Iris pigment epithelial cell (primary cell): Measurements from ENCODE around the gene MFF.

Experiments used
- DNase-seq: peaks from one replicate; pipeline ENCODE4 v3.0.0-alpha.2; 2011; ENCODE audit warnings: low read depth

Gene MFF, protein sequence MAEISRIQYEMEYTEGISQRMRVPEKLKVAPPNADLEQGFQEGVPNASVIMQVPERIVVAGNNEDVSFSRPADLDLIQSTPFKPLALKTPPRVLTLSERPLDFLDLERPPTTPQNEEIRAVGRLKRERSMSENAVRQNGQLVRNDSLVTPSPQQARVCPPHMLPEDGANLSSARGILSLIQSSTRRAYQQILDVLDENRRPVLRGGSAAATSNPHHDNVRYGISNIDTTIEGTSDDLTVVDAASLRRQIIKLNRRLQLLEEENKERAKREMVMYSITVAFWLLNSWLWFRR

DNA sequence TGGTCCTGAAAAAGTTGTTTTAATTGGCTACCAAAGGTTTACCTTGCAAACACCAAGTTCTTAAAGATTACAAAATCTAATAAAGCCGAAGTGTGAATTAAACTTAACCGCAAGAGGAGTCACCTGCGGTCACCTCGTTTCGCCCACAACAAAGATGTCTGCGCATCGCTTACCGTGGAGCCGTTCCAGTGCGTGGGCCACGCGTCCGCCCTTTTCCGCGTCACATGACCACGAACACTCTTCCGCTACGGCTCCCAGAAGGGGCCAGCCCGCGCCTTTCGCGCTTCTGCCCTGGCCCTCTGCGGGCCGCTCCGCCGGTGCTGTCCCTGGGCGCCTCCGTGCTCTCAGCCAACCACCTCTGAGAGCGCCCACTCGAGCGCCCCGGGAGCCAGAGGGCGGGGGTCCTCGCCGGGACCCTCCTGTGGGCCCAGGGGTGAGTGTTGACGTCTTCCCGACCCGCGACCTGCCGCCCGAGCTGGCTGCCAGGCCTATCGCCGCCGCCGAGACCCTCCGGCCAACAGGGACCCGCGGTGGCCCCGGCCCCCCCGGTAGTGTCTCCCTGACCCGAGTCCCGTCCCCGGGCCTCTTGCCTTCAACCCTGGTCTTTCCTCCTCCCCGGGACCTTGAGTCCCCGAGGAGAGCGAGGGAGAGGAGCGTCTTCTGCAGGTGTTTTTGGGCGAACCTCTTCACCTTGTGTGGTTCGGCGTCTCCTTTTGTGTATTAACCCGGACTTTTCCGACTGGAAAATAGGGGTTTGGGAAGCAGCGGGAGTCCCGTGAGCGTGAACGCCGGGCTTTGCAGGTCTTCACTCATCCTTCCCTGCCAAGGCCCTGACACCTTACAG lies at the start of gene MFF:
Gene MFF, plus strand, starts transcription at position 257 of the 844 bp plus-strand sequence. CDS start 5,415 bp downstream, outside the sequence.
- peak; percentile 95 for DNase-seq

DNA sequence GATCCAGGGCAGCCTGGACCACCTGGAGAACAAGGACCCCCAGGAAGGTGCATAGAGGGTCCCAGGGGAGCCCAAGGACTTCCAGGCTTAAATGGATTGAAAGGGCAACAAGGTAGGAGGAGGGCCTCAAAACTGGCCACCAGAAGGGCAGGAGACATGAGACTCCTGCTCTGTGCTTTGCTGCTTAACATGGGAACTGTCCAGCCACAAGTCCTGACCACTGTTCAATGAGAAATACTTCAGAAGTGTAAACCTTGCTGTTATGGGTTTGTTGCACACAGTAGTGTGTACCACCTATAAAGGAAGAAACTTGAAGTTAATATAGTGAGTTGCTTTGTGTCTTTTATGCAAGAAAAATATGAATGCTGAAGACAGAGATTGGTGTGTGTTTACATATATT lies 44.2 kb upstream of the MFF start:
- DNase-seq, result peak; percentile 17

DNA sequence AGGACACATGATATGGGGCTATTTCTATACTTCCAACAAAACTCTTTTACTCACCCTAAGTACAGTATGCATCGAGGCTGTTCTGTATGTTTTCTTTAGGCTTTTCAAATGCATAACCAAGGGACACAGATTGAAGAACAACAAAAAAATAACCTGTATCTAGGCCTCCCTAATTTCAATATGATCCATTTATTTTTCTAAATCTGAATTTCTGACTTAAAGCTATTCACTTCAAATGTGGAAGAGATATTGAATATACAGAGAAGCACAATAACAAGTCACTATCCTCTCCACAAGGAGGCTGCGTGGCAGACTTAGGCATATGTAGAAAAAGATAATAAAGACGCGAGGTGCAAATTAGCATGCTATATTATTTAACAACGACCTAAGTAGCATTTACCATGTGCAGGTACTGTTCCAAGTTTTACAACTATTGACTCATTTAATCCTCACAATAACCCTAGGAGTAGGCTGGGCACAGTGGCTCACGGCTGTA lies 39.3 kb upstream of the MFF start:
- no peak for DNase-seq

DNA sequence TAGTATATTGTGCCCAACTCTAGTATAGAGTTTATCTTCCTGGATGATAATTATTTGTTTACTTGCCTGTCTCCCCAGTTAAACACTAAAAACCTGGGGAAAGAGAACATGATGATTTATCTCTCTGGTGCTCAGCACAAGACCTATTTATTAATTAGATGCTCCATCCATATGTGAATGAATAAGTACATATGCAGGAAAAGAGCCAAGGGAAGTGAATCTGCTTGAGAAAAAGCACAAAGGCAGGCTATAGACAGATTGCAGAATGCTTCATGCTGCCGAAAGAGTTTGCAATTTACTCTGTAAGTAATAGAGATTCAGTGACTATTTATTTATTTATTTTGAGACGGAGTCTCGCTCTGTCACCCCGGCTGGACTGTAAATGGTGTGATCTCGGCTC lies 37.3 kb upstream of the MFF start:
- DNase-seq, result no peak

DNA sequence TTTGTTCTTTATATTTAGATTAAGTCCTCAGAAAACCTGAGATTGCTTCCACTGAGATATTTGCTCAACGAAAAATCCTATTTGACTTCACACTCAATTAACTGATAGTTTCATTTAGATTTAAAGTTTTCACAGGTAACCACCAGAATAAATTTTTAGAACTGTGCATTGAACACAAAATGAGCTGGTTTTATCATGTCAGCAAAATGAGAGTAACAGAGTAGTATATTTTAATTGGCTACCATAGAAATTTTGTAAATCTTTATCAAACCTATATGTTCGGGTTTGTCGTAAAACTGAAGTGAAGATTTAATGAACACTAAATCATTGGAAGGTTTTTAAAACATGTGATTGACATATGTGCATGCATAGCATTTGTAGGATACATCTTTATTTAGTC lies 32.7 kb upstream of the MFF start:
- DNase-seq, result no peak

DNA sequence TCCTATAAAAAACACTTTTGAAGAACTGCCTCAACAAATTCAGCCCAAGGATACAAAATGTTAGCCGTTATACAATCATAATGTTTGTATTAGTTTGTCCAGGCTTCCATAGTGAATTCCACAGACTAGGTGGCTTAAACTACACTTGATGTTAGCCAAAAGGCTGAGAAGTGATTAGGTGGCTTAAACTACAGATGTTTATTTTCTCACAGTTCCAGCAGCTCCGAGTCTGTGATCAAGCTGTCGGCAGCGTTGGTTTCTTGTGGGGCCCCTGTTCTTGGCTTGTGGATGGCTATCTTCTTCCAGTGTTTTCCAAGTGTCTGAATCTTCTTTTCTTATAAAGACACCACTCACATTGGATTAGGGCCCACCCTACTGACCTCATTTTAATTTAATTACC lies 31.5 kb upstream of the MFF start:
- DNase-seq, result no peak

DNA sequence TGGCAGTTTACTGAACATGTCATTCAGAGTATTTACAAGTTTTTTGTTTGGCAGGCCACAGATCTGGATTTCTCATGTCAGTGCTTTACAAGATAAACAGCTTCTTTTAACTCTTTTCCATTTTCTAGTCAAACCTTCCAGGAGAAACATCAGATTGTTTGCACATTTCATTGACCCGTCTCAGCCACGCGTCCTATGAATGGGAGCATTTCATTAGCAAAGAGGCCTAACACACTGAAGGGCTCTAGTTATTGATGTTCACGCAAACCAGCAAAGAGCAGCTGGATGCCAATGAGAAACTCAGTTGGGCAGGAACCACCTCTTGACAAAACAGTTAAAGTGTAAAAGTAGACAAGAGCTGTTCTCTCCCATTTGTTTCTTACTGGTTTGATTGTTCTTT lies 29.2 kb upstream of the MFF start:
- DNase-seq, result no peak

DNA sequence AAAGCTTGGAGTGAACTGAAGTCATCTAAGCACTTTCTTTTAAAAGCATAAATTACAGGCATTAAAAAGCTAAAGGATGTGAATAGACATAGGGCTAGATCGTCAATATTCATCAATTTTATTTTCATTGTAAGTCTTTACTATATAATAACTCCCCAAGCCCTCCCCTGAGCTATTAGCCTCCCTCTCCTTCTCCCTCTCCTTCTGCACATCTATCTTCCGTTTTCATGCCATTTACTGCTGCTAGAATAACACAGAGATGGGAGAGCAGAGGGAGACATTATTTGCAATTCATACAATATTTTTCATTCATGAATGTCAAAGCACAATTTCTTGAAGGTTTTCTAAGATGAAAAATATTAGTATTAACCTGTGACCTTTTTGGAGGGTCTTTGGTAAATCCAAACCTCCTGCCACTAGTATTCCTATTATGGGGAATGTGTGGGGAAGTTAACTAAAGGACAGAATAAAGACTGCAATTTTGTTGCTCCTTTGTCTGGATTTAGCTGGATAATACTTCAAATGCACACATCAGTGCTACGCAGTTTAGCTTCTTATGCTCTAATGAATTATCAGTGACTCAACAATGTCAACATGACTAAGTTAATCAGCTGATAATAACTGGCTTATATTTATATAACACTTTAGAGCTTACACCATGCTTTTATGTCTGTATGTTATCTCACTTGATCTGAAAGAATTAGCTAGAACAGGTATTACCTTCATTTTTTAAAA lies 28.2 kb upstream of the MFF start:
- peak; percentile 12 for DNase-seq

DNA sequence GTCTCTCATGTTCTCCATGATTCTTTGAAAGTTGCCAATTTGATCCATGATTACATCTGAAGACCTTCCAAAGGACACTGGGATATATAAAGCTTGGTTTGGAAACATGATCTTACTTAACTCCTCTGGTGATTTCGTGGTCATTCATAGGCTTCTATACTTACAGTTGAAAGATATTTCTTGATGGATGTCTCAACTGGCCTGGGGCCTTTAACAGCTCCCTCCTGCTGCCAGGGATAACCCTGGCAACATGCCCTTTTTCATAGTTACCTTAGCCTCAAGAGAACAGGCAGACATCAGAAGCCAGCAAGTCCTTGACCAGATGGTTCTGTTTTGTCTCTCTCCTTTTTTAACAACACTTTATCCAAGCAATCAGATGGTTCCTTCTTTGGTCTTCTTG lies 23.5 kb upstream of the MFF start:
- no peak for DNase-seq

DNA sequence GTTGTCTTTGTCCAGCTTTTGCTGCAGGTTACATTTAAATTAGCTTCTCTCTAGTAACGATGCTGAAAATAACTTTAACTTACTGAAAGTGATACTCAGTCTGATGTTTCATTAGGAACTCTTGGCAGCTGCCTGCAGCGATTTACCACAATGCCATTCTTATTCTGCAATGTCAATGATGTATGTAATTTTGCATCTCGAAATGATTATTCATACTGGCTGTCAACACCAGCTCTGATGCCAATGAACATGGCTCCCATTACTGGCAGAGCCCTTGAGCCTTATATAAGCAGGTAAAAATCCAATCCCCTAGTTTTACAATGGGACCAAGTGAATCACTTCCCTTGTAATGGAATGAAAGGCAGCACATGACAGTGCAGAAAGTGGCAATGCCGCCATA lies 16.3 kb upstream of the MFF start:
- DNase-seq, result no peak

DNA sequence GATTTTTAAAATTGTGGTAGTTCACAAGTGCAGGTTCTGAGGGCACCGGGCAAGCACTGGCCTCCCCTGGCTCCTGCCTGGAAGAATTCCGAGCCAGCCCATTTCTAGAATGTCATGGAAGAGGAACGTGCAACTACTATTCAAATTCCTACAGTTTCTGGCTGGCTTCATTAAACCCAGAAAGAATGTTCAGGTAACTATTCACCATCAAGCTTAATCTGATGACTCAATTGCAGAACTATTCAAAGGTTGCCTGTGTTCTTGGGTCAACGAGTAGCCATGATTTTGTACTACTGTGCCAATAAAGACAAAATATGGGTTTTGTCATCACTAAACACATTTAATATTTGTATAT lies 14.3 kb upstream of the MFF start:
- no peak for DNase-seq

DNA sequence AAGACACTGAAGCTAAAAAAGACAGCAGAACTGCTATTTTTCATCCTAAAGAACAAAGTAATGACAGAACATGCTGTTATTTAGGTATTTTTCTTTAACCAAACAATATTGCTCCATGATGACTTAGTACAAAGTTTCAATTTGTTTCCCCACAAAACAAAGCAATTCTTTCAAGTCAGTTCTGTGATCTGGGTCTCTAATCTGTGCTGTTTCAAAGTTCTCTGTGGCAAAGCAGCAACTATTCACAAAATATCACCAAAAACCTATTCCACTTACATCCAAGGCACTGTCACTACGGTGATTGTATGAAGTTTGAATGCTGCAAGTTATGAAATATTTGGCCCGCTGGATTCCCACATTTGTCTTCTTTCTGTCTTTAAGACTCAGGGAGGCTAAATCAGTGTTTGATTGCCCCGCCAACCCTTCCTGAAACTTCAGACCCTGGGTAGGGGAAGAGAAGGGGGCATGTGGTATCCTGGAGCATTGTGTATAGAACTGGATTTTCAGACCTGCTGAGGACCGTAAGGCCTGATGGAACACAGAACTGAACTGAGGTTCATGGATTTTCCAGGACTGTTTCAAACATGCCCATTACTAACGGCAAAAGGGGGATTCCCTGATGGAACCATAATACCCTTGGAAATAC lies 13.1 kb upstream of the MFF start:
- DNase-seq, result no peak

DNA sequence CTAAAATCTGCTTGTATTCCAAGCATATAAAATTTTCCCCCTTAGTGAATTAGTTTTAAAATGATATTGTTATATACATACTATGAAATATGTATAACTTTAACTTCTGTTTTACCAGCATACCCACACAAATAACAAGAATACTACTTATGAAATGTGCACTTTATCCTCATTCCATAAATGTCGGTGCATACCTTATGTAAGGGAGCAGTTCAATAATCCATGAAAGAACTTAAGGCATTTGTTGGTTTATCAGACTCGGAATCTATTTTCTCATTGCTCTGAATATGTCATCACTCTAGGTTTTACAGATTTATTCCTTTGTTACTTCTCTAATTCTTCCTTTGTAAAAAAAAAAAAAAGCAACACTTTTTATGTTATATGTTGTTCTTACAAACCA lies 12.5 kb upstream of the MFF start:
- DNase-seq, result no peak

DNA sequence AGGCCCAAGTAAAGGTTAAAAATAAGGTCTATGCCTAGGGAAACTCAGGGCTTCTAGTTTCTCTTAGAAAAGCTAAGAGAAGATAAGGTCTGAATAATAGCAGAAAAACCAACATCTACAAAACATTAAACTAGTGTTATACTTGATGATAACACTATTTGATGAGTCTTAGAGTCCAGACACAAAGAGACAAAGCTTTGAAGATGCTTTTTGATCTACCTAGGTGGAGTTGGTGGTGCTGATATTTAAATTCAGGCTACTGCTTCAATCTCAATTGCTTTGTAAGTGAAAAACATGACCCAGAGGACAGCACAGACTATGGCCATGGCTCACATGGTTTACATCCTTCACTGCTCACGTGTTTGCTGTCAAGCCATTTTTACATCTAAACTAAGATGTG lies 11.7 kb upstream of the MFF start:
- DNase-seq, result no peak

DNA sequence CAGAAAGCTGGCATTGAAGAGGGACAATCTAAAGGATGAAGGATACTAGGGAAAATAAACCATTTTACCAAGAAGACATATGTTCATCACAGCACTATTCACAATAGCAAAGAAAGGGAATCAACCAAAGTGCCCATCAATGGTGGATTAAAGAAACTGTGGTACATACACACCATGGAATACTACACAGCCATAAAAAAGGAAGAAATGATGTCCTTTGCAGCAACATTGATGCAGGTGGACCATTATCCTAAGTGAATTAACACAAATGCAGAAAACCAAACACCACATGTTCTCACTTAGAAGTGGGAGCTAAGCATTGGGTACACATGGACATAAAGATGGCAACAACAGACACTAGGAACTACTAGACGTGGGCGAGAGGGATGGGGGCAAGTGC lies 7.2 kb upstream of the MFF start:
- DNase-seq, result no peak

DNA sequence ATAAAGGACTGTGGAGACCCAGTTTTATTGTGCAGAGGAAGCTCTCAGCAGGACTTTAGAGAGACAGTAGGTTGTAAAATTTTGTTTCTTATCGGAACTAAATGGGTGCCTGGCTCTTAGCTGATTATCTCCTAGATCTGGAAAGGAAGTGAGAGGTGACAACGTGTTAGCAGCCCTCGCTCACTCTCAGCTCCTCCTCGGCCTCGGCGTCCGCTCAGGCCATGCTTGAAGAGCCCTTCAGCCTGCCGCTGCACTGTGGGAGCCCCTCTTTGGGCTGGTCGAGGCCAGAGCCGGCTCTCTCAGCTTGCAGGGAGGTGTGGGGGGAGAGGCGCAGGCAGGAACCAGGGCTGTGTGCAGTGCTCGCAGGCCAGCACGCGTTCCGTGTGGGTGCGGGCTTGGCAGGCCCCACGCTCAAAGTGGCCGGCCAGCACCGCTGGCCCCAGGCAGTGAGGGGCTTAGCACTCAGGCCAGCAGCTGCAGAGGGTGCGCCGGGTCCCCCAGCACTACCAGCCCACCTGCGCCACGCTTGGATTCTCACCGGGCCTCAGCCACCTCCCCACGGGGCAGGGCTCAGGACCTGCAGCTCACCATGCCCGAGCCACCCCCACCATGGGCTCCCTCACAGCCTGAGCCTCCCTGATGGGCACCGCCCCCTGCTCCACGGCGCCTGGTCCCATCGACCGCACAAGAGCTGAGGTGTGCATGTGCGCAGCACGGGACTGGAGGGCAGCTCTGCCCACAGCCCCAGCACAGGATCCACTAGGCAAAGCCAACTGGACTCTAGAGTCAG lies 4.6 kb upstream of the MFF start:
- no peak for DNase-seq

DNA sequence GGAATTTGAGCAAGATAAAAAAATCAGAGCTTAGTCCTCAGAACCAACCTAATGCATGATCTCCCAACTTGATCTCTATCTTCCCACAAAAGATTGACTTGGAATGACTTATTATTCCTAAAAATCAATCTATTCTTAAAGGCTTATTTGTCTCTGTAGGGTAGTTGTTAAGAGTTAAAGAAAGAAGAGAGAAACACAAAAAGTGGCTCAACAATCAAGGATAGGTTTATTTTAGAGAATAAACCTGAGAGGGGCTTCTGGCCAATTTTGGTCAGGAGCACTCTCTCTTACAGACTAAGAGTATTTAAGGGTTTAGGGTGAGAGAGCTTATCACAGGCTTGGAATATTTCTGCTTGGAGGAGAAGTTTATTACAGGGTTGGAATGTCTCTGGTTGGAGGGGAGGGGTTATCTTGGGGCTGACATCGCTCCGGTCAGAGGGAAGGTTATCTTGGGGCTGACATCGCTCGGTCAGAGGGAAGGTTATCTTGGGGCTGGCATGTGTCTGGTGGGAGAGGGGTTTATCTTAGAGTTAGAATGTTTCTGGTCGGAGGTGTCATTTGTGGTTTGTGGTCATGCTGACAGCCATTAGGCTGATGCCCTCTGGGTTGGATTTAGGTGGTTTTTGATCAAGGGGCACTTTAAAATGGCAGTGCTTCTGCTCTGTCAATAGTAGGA lies 2.4 kb upstream of the MFF start:
- no peak for DNase-seq

DNA sequence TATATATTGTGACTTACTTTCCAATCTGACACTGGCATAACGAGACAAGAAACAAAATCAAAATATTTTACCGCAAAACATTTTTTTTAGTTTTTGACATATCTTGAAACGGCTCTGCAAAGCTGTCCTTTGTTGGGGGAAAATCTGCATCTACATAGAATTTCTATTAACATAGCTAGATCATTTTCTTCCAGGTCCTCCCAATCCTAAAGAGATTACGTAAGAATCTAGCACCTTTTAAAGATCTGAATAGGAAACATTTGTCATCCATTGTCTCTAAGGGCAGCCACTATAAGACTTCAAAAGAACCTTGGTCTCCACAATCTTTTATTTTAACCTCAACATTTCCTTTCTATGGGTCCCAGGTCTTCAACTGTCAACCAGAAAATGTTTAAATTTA lies 1.2 kb upstream of the MFF start:
- DNase-seq, result no peak

DNA sequence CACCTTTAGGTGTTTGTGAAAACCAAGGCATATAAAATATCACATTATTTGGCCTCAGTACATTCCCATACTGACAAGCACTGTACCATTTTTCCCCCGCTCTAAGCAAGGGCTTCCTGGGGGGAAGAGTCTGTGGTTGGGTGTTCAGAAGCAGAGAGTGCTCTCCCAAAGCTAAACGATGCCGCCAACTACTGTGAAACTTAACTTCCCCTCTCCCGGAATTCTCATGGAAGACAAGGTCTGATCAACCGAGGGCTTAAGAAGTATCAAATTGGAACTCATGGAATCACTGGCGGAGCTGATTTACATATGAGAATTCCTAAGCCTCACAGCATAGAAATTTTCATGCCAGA lies 433 bp upstream of the MFF start:
- DNase-seq, result peak; percentile 22

DNA sequence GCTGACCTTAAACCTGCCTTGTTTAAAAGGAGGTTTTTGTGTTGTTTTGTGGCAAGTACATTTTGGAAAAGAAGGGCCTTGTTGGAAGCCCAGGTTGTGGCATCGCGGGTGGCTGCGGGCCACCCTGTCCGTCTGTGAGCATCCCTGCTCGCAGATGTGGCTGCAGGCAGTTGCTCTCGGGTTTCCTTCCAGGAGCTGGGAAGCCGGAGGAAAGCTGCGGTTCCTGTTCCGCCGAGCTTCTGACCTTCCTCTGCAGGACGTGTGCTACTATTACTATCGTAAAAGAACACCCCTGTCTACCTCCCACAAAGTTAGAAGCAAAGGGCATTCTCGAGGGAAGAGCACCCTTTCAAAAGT lies 766 bp downstream of the MFF start:
- DNase-seq, result peak; percentile 50

DNA sequence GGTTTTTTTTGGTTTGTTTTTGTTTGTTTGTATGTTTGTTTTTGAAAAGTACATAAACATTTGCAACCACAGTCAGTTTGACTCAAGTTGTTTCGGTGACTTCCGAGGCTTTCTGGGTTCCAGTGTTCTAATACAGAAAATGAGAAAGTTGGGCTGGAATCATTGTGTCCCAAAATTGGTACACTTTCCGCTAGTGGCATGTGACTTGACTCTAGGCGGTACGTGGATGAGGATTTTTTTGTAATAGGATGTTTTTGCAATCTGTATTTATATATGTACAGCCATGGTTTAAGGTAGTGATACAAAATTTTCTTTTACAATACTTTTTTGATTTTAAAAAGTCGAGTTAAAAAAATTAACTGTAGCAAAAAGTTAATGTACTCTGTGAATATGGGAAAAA lies 1.7 kb downstream of the MFF start:
- no peak for DNase-seq
